ENCODE results near the gene TADA2B. TPM values are rescaled to one million over a fixed set of nuclear protein-coding genes. Genes with fewer than 3 reads are reported as not detected.

The TADA2B gene
- total RNA-seq, 2 donors from 2014 or later = 21.5 to 24.2 TPM

DNA sequence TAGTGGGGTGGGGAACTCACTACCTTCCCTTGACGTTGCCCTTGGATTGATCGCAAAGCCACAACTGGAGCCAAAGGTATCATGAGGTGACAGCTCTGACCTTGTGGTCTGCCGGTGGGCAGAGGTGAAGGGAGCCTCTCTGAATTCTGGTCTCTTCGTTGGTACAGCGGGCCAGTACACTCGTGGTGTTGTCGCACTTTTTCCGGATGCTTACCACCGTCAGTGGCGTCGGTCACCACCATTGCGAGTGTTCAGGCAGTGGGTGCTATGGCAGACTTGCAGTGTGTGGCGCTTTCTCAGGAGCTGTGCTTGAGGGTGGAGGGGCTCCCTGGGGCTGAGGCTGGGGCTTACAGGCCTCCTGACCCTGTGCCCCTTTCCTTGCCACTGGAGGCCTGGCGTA, 29.9 kb downstream of the TADA2B start:
- no peak overlapping the region for H3K4me3 ChIP-seq
- ATAC-seq (ENCODE audit: insufficient number of reproducible peaks, low FRiP score, low read depth) = no peak
- no peaks in the 10 kb centered on the region for H3K27me3 ChIP-seq (replicated peaks; ENCODE audit: insufficient read depth)
- DNase-seq (ENCODE audit: low spot score) = no peak
- H3K9me3 ChIP-seq = no peaks in the 10 kb centered on the region
- TF ChIP-seq, protein P1, sequence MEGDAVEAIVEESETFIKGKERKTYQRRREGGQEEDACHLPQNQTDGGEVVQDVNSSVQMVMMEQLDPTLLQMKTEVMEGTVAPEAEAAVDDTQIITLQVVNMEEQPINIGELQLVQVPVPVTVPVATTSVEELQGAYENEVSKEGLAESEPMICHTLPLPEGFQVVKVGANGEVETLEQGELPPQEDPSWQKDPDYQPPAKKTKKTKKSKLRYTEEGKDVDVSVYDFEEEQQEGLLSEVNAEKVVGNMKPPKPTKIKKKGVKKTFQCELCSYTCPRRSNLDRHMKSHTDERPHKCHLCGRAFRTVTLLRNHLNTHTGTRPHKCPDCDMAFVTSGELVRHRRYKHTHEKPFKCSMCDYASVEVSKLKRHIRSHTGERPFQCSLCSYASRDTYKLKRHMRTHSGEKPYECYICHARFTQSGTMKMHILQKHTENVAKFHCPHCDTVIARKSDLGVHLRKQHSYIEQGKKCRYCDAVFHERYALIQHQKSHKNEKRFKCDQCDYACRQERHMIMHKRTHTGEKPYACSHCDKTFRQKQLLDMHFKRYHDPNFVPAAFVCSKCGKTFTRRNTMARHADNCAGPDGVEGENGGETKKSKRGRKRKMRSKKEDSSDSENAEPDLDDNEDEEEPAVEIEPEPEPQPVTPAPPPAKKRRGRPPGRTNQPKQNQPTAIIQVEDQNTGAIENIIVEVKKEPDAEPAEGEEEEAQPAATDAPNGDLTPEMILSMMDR (IDR thresholded peaks at IDR 0.05) = no peak
- H3K27ac ChIP-seq = no peak overlapping the region
- no peaks in the 10 kb centered on the region for H3K36me3 ChIP-seq
- H3K4me1 ChIP-seq (ENCODE audit: control insufficient read depth in 1 of 2, low read depth in 2 of 2) = peaks cover 8% of the 10 kb centered on the region in 2 donors

DNA sequence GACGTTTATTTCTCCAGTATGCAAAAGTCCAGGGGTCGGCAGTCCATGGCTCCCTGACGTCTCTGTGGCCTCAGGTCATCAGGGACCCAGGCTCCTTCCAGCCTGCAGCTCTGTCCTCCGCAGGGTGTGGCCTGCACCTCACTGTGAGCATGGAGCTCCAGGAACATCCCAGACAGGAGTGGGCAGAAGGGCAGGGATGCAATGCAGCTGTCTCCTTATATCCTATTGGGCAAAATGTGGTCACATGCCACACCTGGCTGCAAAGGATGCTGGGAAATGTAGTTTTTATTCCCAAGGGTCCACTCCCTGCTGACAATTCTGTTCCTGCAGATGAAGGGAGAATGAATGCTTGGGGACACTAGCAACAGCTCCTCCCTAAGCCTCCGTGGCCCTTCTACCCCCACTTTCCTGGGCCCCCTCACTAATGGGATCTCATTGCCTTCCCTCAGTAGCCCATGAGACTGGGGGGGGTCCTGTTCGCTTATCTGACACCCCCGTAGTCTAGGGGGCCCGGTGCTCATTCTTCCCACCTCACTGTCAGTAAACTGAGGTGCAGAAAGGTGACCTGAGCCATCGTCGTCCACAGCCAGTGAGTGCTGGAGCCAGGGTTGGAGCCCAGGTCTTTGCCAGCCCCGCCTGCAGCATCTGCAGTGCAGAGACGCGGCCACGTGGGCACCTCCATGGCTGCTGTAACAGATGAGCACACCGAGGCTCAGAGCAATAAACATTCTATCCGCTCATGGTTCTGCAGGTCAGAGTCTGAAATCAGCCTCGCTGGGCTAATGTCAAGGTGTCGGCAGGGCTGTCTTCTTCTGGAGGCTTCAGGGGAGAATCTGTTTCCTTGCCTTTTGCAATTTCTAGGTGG, 30.6 kb downstream of the TADA2B start:
- Histone ChIP-seq H3K4me1 (ENCODE audit: control insufficient read depth in 1 of 2, low read depth in 2 of 2) (peaks cover 7% of the 10 kb centered on the region in 2 donors), H3K9me3 (no peaks in the 10 kb centered on the region), H3K27me3 (replicated peaks; ENCODE audit: insufficient read depth) (no peaks in the 10 kb centered on the region), H3K27ac (no peak overlapping the region), H3K36me3 (no peaks in the 10 kb centered on the region), H3K4me3 (no peak overlapping the region)
- TF ChIP-seq, protein P1 (IDR thresholded peaks at IDR 0.05) = no peak
- ATAC-seq (ENCODE audit: insufficient number of reproducible peaks, low FRiP score, low read depth) (no peak), DNase-seq (ENCODE audit: low spot score) (no peak)

DNA sequence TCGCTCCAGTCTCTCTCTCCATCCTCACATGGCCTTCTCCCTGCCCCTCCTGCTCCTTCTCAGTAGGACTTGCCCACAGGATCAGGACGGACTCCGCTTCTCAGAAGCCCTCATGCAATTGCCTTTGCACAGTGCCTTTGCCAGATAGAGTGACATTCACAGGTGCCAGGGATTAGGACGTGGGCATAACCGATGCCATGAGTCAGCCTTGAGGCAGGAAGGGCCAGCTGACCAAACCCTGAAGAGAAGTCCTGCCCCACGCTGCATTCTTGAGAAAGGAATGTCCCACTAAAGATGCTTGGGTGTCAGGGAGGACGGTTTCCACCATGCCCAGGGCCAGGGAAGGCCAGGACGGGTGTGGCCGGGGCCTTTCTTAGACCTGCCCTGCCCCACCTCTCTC, 31.3 kb downstream of the TADA2B start:
- no peak overlapping the region for H3K4me3 ChIP-seq

DNA sequence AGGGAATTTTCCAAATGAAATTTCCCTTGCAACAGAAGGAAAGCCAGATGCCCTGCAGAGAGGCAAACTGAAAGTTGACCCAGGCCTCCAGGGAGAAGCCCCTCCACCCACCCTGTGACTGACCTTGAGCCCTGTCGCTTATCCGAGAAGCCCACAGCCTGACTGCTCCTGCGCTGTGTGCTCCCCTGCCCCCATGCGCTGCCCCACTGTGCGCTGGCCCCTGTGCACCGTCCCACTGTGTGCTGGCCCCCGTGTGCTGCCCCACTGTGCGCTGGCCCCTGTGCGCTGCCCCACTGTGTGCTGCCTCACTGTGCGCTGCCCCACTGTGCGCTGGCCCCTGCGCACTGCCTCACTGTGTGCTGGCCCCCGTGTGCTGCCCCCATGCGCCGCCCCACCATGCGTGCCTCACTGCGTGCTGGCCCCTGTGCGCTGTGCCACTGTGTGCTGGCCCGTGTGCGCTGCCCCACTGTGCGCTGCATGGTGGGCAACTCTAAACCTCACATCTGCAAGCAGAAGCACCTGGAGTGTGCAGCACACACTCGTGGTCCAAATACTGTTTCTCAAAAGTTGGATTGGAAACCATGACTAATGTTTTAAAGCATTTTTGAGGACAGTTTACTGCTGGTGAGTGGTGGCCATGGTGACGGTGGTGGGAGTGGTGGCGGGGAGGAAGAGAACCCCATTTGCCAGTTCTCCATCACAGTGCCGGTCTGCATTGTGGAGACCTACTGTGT, 33.0 kb downstream of the TADA2B start:
- Histone ChIP-seq H3K4me1 (ENCODE audit: control insufficient read depth in 1 of 2, low read depth in 2 of 2) (no peaks in the 10 kb centered on the region), H3K27ac (no peak overlapping the region), H3K36me3 (no peaks in the 10 kb centered on the region), H3K27me3 (replicated peaks; ENCODE audit: insufficient read depth) (no peaks in the 10 kb centered on the region), H3K9me3 (peaks cover 3% of the 10 kb centered on the region), H3K4me3 (no peak overlapping the region)
- DNase-seq (ENCODE audit: low spot score) (no peak), ATAC-seq (ENCODE audit: insufficient number of reproducible peaks, low FRiP score, low read depth) (no peak)
- TF ChIP-seq, protein P1 (IDR thresholded peaks at IDR 0.05) = no peak

More for the DNA sequence above, 31.3 kb downstream of the TADA2B start:
- TF ChIP-seq, protein P1 (IDR thresholded peaks at IDR 0.05) = no peak
- Histone ChIP-seq H3K27me3 (replicated peaks; ENCODE audit: insufficient read depth) (no peaks in the 10 kb centered on the region), H3K9me3 (no peaks in the 10 kb centered on the region), H3K4me1 (ENCODE audit: control insufficient read depth in 1 of 2, low read depth in 2 of 2) (peaks cover 3% of the 10 kb centered on the region in 2 donors), H3K27ac (no peak overlapping the region), H3K36me3 (no peaks in the 10 kb centered on the region)
- DNase-seq (ENCODE audit: low spot score) = no peak
- no peak for ATAC-seq (ENCODE audit: insufficient number of reproducible peaks, low FRiP score, low read depth)

DNA sequence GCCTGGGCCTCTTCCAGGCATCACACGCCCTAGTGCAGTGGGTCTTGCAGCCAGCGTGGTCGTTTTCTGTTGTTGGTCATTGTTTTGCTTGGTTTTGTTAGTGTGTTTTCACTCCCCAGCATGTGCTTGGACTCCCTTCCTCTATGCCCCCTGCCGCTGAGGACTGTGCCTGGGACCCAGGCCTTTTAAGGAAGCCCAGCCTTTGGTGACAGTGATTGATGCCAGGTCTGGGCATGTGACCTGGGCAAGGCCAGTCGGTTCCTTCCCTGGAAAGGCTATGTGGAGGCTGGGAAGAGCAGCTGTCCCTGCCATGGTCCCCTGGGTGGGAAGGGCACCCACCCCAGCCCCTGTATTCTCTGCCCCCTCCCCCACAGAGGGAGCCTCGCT, 33.5 kb downstream of the TADA2B start:
- Histone ChIP-seq H3K36me3 (no peaks in the 10 kb centered on the region), H3K27me3 (replicated peaks; ENCODE audit: insufficient read depth) (no peaks in the 10 kb centered on the region), H3K4me1 (ENCODE audit: control insufficient read depth in 1 of 2, low read depth in 2 of 2) (no peaks in the 10 kb centered on the region), H3K4me3 (no peak overlapping the region), H3K9me3 (peaks cover 3% of the 10 kb centered on the region), H3K27ac (no peak overlapping the region)
- DNase-seq (ENCODE audit: low spot score) (no peak), ATAC-seq (ENCODE audit: insufficient number of reproducible peaks, low FRiP score, low read depth) (no peak)
- TF ChIP-seq, protein P1 (IDR thresholded peaks at IDR 0.05) = no peak

Measured in thoracic aorta (tissue), 2 donors.